Measurements from ENCODE around the gene ASB10. TPM values are rescaled to one million over a fixed set of nuclear protein-coding genes. Genes with fewer than 3 reads are reported as not detected.

ASB10 gene, protein sequence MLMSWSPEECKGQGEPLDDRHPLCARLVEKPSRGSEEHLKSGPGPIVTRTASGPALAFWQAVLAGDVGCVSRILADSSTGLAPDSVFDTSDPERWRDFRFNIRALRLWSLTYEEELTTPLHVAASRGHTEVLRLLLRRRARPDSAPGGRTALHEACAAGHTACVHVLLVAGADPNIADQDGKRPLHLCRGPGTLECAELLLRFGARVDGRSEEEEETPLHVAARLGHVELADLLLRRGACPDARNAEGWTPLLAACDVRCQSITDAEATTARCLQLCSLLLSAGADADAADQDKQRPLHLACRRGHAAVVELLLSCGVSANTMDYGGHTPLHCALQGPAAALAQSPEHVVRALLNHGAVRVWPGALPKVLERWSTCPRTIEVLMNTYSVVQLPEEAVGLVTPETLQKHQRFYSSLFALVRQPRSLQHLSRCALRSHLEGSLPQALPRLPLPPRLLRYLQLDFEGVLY
- not detected in 2 replicates for total RNA-seq

DNA sequence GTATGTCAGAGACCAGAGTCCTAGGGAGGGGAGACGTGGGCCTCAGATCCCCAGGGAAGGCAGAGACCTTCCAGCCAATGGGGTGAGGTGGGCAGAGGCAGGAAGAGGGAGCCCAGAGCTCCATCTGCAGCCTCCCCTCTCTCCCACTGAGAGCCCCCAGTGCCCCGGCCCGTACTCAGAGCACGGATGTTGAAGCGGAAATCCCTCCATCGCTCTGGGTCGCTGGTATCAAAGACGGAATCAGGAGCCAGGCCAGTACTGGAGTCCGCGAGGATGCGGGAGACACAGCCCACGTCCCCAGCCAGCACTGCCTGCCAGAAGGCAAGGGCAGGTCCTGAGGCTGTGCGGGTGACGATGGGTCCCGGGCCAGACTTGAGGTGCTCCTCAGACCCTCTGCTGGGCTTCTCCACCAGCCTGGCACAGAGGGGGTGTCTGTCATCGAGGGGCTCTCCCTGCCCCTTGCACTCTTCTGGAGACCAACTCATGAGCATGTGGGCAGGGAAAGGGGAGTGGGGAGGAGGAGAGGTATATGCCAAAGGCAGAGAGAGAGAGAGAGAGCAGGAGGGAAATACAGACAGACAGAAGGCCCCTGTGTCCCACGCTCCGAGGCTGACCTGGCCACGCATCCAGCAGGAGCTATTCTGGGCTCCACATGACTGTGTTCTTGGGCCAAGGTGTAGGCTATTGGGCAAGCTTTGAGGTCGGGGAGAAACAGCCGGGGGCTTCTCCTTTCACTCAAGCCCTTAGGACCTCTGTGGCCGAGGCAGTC is at the start of gene ASB10:
Gene ASB10 (minus strand): TSS at position 611 of the 769 bp plus-strand sequence. CDS start 120 bp downstream, at position 491.

DNA sequence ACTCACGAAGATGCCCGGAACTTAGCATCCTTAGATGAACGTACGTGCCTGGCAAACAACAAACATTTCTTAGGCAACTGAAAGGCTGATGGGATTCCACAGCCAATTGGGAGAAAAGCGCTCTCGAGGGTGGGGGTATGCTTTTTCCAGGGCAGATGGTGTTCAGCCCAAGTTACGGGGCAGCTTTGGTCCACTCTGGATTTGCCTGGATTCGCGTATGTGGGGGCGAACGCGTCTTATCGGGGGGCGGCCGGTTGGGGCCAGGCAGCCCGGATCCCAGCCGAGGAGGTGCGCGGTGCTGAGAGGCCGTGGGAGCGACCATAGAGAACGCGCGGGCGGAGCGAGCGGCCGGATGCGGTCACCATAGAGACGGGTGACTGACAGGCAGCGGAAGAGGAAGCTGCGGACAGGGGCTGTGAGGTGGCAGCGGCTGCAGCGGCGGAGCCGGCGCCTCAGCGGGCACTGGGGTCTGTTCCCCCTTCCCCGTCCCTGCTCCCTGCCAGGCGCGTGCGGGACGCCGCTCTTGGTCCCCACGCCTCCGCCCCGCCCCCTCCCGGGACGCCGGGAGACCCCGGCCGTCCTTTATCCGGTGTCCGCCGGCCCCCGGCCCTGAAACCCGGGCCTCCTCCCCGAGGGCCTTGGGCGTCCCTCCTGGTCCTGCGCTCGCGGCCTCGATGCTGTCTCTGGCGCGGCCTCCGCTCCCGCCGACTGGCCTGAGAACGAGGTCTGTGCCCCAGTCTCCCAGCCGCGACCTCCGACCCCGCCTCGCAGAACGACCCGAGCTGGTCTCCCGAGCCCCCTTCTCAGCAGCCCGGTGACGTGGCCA is 45.3 kb upstream of the ASB10 start, which contains the start of gene CHPF2:
Gene CHPF2 (plus strand): TSS at position 393 of the 826 bp plus-strand sequence. CDS start 1,529 bp downstream, outside the sequence.

DNA sequence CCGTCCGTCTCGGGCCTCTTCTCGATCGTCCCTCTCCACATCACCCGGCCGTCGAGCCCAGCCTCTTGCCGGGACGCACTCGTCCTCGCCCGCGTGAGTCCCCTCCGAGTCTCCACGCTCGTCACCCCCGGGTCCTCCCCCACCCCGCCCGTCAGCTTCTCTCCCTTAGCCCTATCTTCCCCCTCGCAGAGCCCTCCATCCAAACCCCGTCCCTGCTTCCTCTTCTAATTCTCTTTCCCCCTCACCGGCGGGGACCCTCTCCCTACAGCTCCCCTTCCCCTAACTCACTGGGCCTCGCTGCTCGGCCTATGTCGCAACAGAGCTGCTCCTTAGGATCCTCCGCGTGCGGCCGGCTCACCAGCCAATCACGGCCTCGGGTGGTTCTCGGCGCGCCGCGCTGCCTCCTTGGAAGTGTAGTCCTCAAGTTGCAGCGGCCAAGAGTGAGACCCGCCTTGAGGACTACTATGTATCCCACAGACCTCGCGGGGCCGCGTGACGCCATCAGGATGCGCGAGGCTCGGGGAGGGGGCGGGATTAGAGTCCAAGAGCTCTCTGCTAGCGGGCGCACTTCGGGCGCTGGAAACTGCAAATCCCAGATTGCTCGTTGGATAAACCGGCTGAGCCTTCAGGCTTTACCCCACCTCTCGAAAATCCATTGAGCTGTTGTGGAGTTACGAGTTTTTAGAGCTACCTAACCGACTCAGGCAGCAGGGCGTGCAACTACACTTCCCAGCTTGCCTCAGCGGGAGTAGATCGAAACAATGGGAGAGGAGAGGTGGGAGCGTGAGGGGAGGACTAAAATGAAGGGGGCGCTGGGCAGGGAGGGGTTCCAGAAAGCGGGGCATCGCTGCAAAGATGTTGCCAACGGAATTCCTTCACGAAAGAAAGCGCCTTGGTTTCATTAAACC is 40.1 kb upstream of the ASB10 start, which contains the start of gene ABCF2:
Gene ABCF2 (minus strand): TSS at position 331 of the 908 bp plus-strand sequence. CDS start 747 bp downstream, outside the sequence.

DNA sequence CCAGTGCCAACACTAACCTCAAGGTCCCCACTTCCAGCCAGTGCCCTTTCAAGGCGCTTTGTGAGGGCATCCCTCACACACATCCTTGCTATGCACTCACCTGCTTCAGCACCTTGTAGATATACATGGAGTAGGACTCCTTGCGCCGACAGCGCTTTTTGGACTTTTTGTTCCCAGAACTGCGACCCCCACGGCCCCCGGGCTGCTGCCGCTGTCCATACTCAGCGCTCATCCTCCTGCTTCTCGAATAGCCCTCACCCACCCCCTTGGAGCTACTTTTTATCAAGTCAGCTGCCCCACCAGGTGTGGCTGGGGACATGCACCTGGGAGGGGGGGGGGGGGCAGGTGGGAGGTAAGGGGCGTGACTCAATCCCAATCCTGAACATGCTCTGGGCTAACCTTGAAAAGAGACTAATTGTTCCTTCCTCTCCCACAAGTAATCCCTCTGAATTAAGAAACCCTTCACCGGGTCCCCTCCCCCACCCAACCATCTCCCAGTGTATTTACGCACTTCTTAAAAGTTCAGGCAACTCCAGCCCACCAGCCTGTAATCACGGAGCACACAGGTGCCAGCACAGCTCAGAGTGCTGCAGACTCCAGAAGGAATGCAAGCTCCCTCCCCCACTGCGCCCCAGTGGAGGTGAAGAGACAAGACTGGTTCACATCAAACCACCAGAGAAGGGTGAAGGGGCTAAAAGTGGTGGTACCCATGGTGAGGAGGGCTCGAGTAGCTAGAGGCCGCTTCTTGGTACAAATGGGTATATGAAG is 23.2 kb upstream of the ASB10 start, which contains the start of gene H2BK1:
Gene H2BK1 (minus strand): TSS at position 402 of the 768 bp plus-strand sequence. CDS start 170 bp downstream, at position 232.

DNA sequence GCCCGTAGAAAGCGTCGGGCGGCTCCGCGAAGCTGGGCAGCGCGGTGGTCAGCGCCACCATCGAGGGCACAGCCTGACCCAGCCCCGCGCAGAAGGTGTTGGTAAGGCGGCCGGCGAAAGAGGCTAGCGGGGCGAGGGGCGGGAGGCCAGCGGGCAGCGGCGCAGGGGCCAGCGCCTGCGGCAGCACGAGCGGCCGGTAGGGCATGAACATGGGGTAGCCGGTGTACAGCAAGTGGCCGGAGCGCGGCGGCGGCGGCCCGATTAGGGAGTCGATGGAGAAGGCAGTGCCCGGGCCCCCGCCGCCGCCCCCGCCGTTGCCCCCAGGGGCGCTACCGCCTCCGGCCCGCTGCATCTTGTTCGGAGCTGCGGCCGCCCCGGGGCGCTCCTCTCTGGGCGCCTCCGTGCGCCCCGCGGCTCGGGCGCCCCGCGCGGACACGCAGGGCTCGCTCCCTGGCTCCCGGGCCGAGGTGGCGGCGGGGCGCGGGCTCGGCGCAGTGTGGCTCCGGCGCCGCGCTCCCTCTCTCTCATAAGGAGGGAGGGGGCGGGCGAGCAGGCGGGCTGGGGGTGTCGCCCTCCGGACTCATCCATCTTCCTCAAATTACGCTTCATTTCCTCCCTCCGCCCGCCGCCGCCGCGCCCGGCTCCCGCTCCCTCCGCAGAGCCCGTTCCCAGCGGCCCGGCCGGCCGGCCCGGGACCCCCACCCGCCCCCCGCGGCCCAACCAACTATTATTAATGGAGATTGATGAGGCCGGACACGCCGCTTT is 19.7 kb downstream of the ASB10 start, which contains the start of gene GBX1:
Gene GBX1 (minus strand): TSS at position 498 of the 765 bp plus-strand sequence. CDS start 146 bp downstream, at position 352.

Other genes with a start within 250 kb of the ASB10 start
- not detected in 2 replicates for gene KCNH2, start 208.9 kb downstream of the ASB10 start, total RNA-seq
- 2.1 and 3.1 TPM in 2 replicates for gene NOS3, start 196.2 kb downstream of the ASB10 start, total RNA-seq
- 0.25 TPM in 1 of 2 replicates, not detected in the other for gene ATG9B, start 162.8 kb downstream of the ASB10 start, total RNA-seq
- gene ABCB8, start 158.8 kb downstream of the ASB10 start, total RNA-seq = 20.8 and 21.7 TPM in 2 replicates
- gene ASIC3, start 138.7 kb downstream of the ASB10 start, total RNA-seq = 0.37 TPM in 1 of 2 replicates, not detected in the other
- gene CDK5, start 129.4 kb downstream of the ASB10 start, total RNA-seq = 16.2 and 16.4 TPM in 2 replicates
- 53.1 and 65.6 TPM in 2 replicates for gene SLC4A2, start 127.7 kb downstream of the ASB10 start, total RNA-seq
- 56.7 and 67.3 TPM in 2 replicates for gene FASTK, start 106.4 kb downstream of the ASB10 start, total RNA-seq
- 33.2 and 35.4 TPM in 2 replicates for gene TMUB1, start 103.8 kb downstream of the ASB10 start, total RNA-seq
- gene AGAP3, start 100.8 kb downstream of the ASB10 start, total RNA-seq = 23.6 and 25.4 TPM in 2 replicates
- gene GBX1, start 19.6 kb downstream of the ASB10 start, total RNA-seq = not detected in 2 replicates
- gene H2BK1, start 23.2 kb upstream of the ASB10 start, total RNA-seq = not detected in 2 replicates
- 39.1 and 44.1 TPM in 2 replicates for gene ABCF2, start 40.0 kb upstream of the ASB10 start, total RNA-seq
- gene CHPF2, start 45.2 kb upstream of the ASB10 start, total RNA-seq = 81.6 and 93.4 TPM in 2 replicates
- 41.3 and 44.9 TPM in 2 replicates for gene SMARCD3, start 61.4 kb upstream of the ASB10 start, total RNA-seq
- gene NUB1, start 154.6 kb upstream of the ASB10 start, total RNA-seq = 27.0 and 34.8 TPM in 2 replicates
- 2.4 and 4.6 TPM in 2 replicates for gene WDR86, start 222.8 kb upstream of the ASB10 start, total RNA-seq